BLaER1 treated with 17β-estradiol and CSF1 and Interleukin-3, amounts not matched to agents 10 nM and 100 nM (cell line): Measurements from ENCODE around the gene GFPT1.

ENCODE experiments used
- H3K27ac ChIP-seq, 11 experiments: shearing (Covaris generic); formaldehyde crosslinking; 2 replicates each; pipeline ENCODE4 v1.8.1; 2022
- H3K27me3 ChIP-seq, 11 experiments: shearing (Covaris generic); formaldehyde crosslinking; 2 replicates each; pipeline ENCODE4 v1.8.1; 2022
- H3K36me3 ChIP-seq, 11 experiments: shearing (Covaris generic); formaldehyde crosslinking; 2 replicates each; pipeline ENCODE4 v1.8.1; 2022
- H3K4me1 ChIP-seq, 10 experiments: shearing (Covaris generic); formaldehyde crosslinking; 2 replicates each; pipeline ENCODE4 v1.8.1; 2022
- H3K4me2 ChIP-seq, 11 experiments: shearing (Covaris generic); formaldehyde crosslinking; 2 replicates each; pipeline ENCODE4 v1.8.1; 2022
- H3K4me3 ChIP-seq, 10 experiments: shearing (Covaris generic); formaldehyde crosslinking; 2 replicates each; pipeline ENCODE4 v1.8.1; 2022
- H3K9ac ChIP-seq, 11 experiments: shearing (Covaris generic); formaldehyde crosslinking; 2 replicates each; pipeline ENCODE4 v1.8.1; 2022
- H3K9me3 ChIP-seq, 11 experiments: shearing (Covaris generic); formaldehyde crosslinking; replicated peaks in 1 of 11; 2 replicates each; pipeline ENCODE4 v1.8.1; 2022
- H4K20me1 ChIP-seq, 11 experiments: shearing (Covaris generic); formaldehyde crosslinking; 2 replicates each; pipeline ENCODE4 v1.8.1; 2022
- Cebpa-rat ChIP-seq, 11 experiments: shearing (Covaris generic); IDR thresholded peaks; 2 replicates each; pipeline ENCODE4 v1.8.1; 2022

Gene GFPT1

GRCh38 chr2:69322631-69323030 is 64.4 kb downstream of the GFPT1 start:
- no peak overlapping the region for H3K4me3 ChIP-seq
- H3K4me2 ChIP-seq = no peak overlapping the region
- peaks cover 0 to 16% (median 5%) of the 10 kb centered on the region in 11 experiments; a peak in 9 of 22 replicates for H3K9me3 ChIP-seq
- H3K9ac ChIP-seq = no peak overlapping the region
- no peaks in the 10 kb centered on the region for H3K4me1 ChIP-seq
- TF ChIP-seq Cebpa-rat (IDR thresholded peaks at IDR 0.05) = no peak
- no peaks in the 10 kb centered on the region for H4K20me1 ChIP-seq
- H3K27ac ChIP-seq = no peak overlapping the region
- H3K27me3 ChIP-seq = no peaks in the 10 kb centered on the region
- peaks cover 68 to 97% (median 74%) of the 10 kb centered on the region in 11 experiments for H3K36me3 ChIP-seq

DNA sequence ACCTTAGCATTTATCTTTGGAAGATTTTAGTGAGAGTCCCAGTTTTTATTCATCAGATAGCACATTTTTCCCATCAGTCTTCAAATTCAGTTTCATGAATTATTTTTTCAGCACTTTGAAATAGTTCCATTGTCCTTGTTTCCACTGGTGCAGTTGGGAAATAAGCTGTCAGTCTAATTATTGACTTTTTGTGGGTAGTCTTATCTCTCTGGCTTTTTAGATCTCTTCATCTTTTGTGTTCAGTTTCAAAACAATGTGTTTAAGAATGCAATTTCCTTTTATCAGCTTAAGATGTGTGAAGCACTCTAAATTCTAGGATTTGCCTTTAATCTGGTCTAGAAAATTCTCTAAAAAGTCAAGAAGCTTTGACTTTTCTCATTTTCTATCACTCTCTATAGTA is 70.5 kb downstream of the GFPT1 start:
- Histone ChIP-seq H3K27ac (no peak overlapping the region), H3K4me1 (no peaks in the 10 kb centered on the region), H3K4me2 (no peak overlapping the region), H3K27me3 (no peaks in the 10 kb centered on the region), H3K9ac (no peak overlapping the region), H3K36me3 (peaks cover 19 to 52% (median 39%) of the 10 kb centered on the region in 11 experiments; a peak in 20 of 22 replicates), H3K4me3 (no peak overlapping the region), H4K20me1 (no peaks in the 10 kb centered on the region), H3K9me3 (peaks cover 0 to 26% (median 16%) of the 10 kb centered on the region in 11 experiments; a peak in 17 of 22 replicates)
- no peak for TF ChIP-seq Cebpa-rat (IDR thresholded peaks at IDR 0.05)

DNA sequence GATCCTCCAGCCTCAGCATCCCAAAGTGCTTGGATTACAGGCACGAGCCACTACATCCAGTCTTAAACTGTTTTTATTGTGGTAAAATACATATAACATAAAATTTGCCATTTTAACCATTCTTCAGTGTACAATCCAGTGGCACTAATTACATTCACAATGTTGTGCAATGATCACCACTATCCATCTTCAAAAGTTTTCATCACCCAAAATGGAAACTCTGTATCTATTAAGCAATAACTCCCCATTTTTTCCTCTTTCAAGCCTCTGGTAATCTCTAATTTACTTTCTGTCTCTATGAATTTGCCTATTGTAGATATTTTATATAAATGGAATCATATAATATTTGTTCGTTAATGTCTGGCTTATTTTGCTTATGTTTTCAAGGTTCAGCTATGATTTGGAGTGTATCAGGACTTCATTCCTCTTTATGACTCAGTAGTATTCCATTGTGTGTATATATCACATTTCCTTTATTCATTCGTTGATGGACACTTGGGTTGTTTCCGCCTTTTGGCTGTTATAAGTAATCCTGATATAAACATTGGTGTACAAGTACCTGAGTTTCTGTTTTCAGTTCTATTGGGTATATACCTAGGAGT is 71.8 kb downstream of the GFPT1 start:
- Histone ChIP-seq H3K4me1 (no peaks in the 10 kb centered on the region), H3K27ac (no peak overlapping the region), H3K36me3 (peaks cover 17 to 41% (median 32%) of the 10 kb centered on the region in 11 experiments; a peak in 20 of 22 replicates), H3K4me2 (no peak overlapping the region), H3K27me3 (no peaks in the 10 kb centered on the region), H3K4me3 (no peak overlapping the region), H3K9me3 (peaks cover 0 to 26% (median 16%) of the 10 kb centered on the region in 11 experiments; a peak in 17 of 22 replicates), H3K9ac (no peak overlapping the region), H4K20me1 (no peaks in the 10 kb centered on the region; a peak in 1 of 22 replicates)
- no peak for TF ChIP-seq Cebpa-rat (IDR thresholded peaks at IDR 0.05)

GRCh38 chr2:69311024-69311416 is 76.0 kb downstream of the GFPT1 start:
- H3K4me1 ChIP-seq = peaks cover 0 to 16% (median 11%) of the 10 kb centered on the region in 10 experiments; a peak in 16 of 20 replicates
- H3K9me3 ChIP-seq = peaks cover 0 to 4% (median 0%) of the 10 kb centered on the region in 11 experiments; a peak in 2 of 22 replicates
- H3K4me3 ChIP-seq = no peak overlapping the region
- peaks cover 4 to 13% (median 12%) of the 10 kb centered on the region in 11 experiments; a peak in 21 of 22 replicates for H3K27me3 ChIP-seq
- TF ChIP-seq Cebpa-rat (IDR thresholded peaks at IDR 0.05) = no peak
- peaks cover 0 to 15% (median 0%) of the 10 kb centered on the region in 11 experiments; a peak in 2 of 22 replicates for H4K20me1 ChIP-seq
- H3K36me3 ChIP-seq = 0 out of 22 replicates have a peak, but pooled peaks cover 0 to under 1% (median 0%) of the 10 kb centered on the region in 11 experiments
- H3K4me2 ChIP-seq = no peak overlapping the region
- no peak overlapping the region for H3K9ac ChIP-seq
- H3K27ac ChIP-seq = no peak overlapping the region

DNA sequence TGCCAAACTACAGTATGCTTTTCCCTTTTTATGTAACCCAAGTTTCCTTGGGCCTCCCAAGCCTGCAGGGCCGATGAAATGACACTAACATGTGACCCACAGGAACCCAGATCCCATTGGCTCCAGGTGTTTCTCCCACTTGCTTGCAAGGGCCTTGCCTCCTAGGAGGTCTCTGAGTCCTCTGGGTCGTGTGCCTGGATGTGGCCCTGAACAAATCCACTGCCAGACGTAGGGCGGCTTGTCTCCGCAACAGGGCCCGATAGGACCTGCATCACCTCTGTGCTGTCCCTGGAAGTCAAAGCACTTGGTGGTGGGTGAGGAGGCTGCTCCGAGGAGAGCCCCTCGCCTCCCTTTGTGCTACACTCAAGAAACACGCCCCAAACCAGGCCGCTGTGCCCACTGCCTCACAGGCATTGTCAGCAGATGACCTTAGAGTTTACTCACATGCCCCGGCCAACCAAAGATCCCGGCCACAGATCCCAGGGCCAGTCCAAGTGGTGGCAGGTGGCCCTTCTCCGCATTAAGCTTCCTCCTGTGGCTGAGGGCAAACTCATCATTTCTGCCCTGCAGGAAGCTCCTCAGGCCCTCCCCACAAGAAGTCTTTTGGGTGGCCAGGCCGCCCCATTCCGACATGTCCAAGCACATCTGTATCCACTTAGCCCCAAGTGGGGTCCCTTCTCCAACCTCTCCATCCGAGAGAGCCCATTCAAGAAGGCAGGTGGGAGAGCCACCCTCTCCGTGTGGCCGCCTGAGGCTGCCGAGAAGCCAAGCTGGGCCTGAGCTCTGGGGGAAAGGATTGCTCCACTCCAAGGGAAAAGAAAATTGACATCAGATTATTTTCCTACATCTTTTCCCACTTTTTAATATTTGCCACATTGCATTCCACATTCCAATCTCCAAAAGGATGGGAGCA is 76.7 kb downstream of the GFPT1 start:
- no peak overlapping the region for H3K4me2 ChIP-seq
- H3K27ac ChIP-seq = no peak overlapping the region; a peak in 1 of 22 replicates

DNA sequence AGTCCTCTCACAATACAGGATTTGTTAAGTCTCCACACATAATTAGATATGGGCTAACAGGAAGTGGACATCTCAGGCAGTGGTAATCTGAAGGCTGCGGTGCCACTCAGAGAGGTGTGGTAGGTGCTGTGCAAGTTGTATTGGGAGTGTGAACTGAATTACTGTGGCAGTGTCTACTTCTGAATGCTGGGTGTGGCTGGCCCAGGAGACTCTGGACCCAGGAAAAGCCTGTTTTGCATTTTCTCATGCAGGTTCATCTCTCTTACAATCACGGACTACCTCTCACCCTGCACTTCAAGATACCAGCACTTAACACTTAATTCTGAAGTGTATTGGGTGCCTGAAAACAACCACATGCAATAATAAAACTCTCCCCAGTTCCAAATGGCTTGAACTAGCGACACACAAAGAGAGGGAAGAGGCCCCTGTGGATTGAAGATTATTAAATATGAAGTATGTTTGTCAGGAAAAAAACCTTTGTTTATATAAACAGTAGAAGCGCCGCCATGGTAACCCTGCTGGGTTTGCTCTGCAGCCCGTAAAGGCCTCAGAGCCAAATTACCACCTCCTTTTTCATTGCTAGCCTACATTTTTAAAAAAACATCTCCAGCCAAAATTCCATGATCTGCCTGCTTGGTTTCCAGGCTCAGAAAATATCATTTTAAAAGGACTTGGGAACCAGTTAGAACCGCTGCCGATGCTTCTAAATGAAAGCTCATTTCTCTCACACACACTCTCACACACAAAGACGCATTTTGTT is 77.5 kb downstream of the GFPT1 start:
- H3K4me1 ChIP-seq = peaks cover 0 to 17% (median 11%) of the 10 kb centered on the region in 10 experiments; a peak in 16 of 20 replicates
- no peak overlapping the region for H3K4me3 ChIP-seq
- no peak overlapping the region for H3K4me2 ChIP-seq
- H3K9me3 ChIP-seq = peaks cover 0 to 4% (median 0%) of the 10 kb centered on the region in 11 experiments; a peak in 2 of 22 replicates
- peak overlapping the region in 1 of 11 experiments; percentile 7; a peak in 2 of 22 replicates for H3K9ac ChIP-seq
- TF ChIP-seq Cebpa-rat (IDR thresholded peaks at IDR 0.05) = no peak
- H4K20me1 ChIP-seq = peaks cover 0 to 15% (median 0%) of the 10 kb centered on the region in 11 experiments; a peak in 2 of 22 replicates
- peaks cover 9 to 27% (median 26%) of the 10 kb centered on the region in 11 experiments for H3K27me3 ChIP-seq
- no peaks in the 10 kb centered on the region for H3K36me3 ChIP-seq
- peak overlapping the region in 1 of 11 experiments; percentile 8; a peak in 2 of 22 replicates for H3K27ac ChIP-seq

More for the DNA sequence above, 76.7 kb downstream of the GFPT1 start:
- Histone ChIP-seq H3K27me3 (peaks cover 9 to 19% (median 18%) of the 10 kb centered on the region in 11 experiments), H3K4me1 (peaks cover 0 to 17% (median 11%) of the 10 kb centered on the region in 10 experiments; a peak in 16 of 20 replicates), H3K4me3 (no peak overlapping the region), H3K9me3 (0 out of 22 replicates have a peak, but pooled peaks cover 0 to 4% (median 0%) of the 10 kb centered on the region in 11 experiments), H3K36me3 (no peaks in the 10 kb centered on the region), H4K20me1 (peaks cover 0 to 15% (median 0%) of the 10 kb centered on the region in 11 experiments; a peak in 2 of 22 replicates), H3K9ac (peak overlapping the region in 1 of 11 experiments; percentile 7; a peak in 2 of 22 replicates)
- no peak for TF ChIP-seq Cebpa-rat (IDR thresholded peaks at IDR 0.05)

- H3K4me3 ChIP-seq = no peak overlapping the region
- peaks cover 9 to 35% (median 31%) of the 10 kb centered on the region in 11 experiments for H3K27me3 ChIP-seq
- peaks cover 0 to 15% (median 0%) of the 10 kb centered on the region in 11 experiments; a peak in 2 of 22 replicates for H4K20me1 ChIP-seq
- peaks cover 0 to 17% (median 11%) of the 10 kb centered on the region in 10 experiments; a peak in 16 of 20 replicates for H3K4me1 ChIP-seq
- no peaks in the 10 kb centered on the region for H3K36me3 ChIP-seq
- no peak overlapping the region for H3K4me2 ChIP-seq
- H3K9me3 ChIP-seq = peaks cover 5 to 14% (median 8%) of the 10 kb centered on the region in 11 experiments; a peak in 18 of 22 replicates
- H3K9ac ChIP-seq = no peak overlapping the region
- no peak overlapping the region for H3K27ac ChIP-seq
- no peak for TF ChIP-seq Cebpa-rat (IDR thresholded peaks at IDR 0.05)
Measured at GRCh38 chr2:69308338-69308737, 78.7 kb downstream of the GFPT1 start.

GRCh38 chr2:69307579-69308064 is 79.4 kb downstream of the GFPT1 start:
- peak overlapping the region; percentile 83 to 99 (median 96); a peak in 21 of 22 replicates for H3K4me2 ChIP-seq
- peak overlapping the region in 5 of 11 experiments; percentile 11 to 85 (median 54); a peak in 7 of 22 replicates for H3K9ac ChIP-seq
- H3K27me3 ChIP-seq = peaks cover 9 to 35% (median 31%) of the 10 kb centered on the region in 11 experiments
- peak overlapping the region in 1 of 11 experiments; percentile 71; a peak in 1 of 22 replicates for H3K27ac ChIP-seq
- peaks cover 5 to 10% (median 8%) of the 10 kb centered on the region in 11 experiments; a peak in 18 of 22 replicates for H3K9me3 ChIP-seq
- peak overlapping the region in 9 of 10 experiments; percentile 56 to 76 (median 68); a peak in 15 of 20 replicates for H3K4me3 ChIP-seq
- peaks cover 0 to 15% (median 0%) of the 10 kb centered on the region in 11 experiments; a peak in 2 of 22 replicates for H4K20me1 ChIP-seq
- no peak for TF ChIP-seq Cebpa-rat (IDR thresholded peaks at IDR 0.05)
- no peaks in the 10 kb centered on the region for H3K36me3 ChIP-seq
- H3K4me1 ChIP-seq = peaks cover 0 to 17% (median 11%) of the 10 kb centered on the region in 10 experiments; a peak in 16 of 20 replicates
